Choroid plexus epithelial cell (primary cell): ENCODE data around the gene SRP9.
"Not testable (repeated sequence)": the region's sequence is repeated elsewhere in the genome, so short reads cannot be mapped to it uniquely, and the experiment has no call there.

Experiments
- DNase-seq: peaks from one replicate; pipeline ENCODE4 v3.0.0-alpha.2; 2010; ENCODE audit warnings: low read depth
- H3K4me3 ChIP-seq: 2 replicates; pipeline ENCODE4 v1.5.1; 2011; ENCODE audit warnings: low read depth, mild to moderate bottlenecking, control low read depth, low read length, moderate library complexity
- CTCF ChIP-seq: conservative IDR thresholded peaks from 2 replicates; pipeline ENCODE4 v1.5.1; 2011; ENCODE audit warnings: low read depth, mild to moderate bottlenecking, control low read depth, inconsistent platforms, low read length, moderate library complexity

The SRP9 gene

GRCh38 chr1:225806249-225806648, 28.6 kb downstream of the SRP9 start:
- no peak overlapping the region for H3K4me3 ChIP-seq
- DNase-seq = no peak
- TF ChIP-seq CTCF = no peak

- H3K4me3 ChIP-seq, DNase-seq: not testable (repeated sequence)
Observed at GRCh38 chr1:225806736-225807135, 29.1 kb downstream of the SRP9 start.

- H3K4me3 ChIP-seq = no peak overlapping the region
- no peak for DNase-seq
Observed at GRCh38 chr1:225808136-225808535, 30.5 kb downstream of the SRP9 start.

GRCh38 chr1:225809842-225810578, 32.4 kb downstream of the SRP9 start, which contains the start of gene EPHX1:
Gene EPHX1 (plus strand): TSS chr1:225810124. CDS start chr1:225828730, 18,606 bp downstream.
- H3K4me3 ChIP-seq = peak within 1 kb of the TSS; percentile 75
- peak; percentile 45 for TF ChIP-seq CTCF
- DNase-seq = peak; percentile 89

More at GRCh38 chr1:225808136-225808535, 30.5 kb downstream of the SRP9 start:
- no peak for TF ChIP-seq CTCF

GRCh38 chr1:225810579-225811538, 33.2 kb downstream of the SRP9 start:
- H3K4me3 ChIP-seq = peak overlapping the region; percentile 75
- peak; percentile 26 for DNase-seq

- DNase-seq = peak; percentile 55
- TF ChIP-seq CTCF = peak; percentile 69
- H3K4me3 ChIP-seq = peak overlapping the region; percentile 75
Observed at GRCh38 chr1:225811622-225812487, 34.2 kb downstream of the SRP9 start.

GRCh38 chr1:225812488-225813213, 35.0 kb downstream of the SRP9 start:
- peak; percentile 27 for DNase-seq
- TF ChIP-seq CTCF = no peak
- no peak overlapping the region for H3K4me3 ChIP-seq
